HCT116 (cell line): ENCODE results near the gene XNDC1N. TPM values are rescaled to one million over a fixed set of nuclear protein-coding genes. Genes with fewer than 3 reads are reported as not detected.

ENCODE experiments used
- ATAC-seq: fragments of 200-7000 bp; cut with Tn5 transposase; 2 replicates; pipeline ENCODE4 v1.9.1; 2020; ENCODE audit warnings: mild to moderate bottlenecking, moderate library complexity
- BruUV-seq: library from RNA; stranded (reverse); fragments of 400-500 nt; replicated peaks from 2 replicates; lab custom pipeline; 2021; lab: Mats Ljungman, UMichigan
- CTCF ChIA-PET: fragments of 300-600 bp; sonication (Branson Sonifier 250); formaldehyde crosslinking; loops from one replicate; lab custom pipeline; 2021; ENCODE audit warnings: antibody characterized with exemption; lab: Charles Lee
- POLR2A ChIA-PET: fragments of 300-600, 350-600 bp; sonication (Branson Sonifier 250); formaldehyde crosslinking; loops from one replicate; lab custom pipeline; 2021; ENCODE audit warnings: antibody characterized with exemption; lab: Charles Lee
- RAD21 ChIA-PET, 2 experiments: fragments of 300-600 bp; sonication (Branson Sonifier 250); formaldehyde crosslinking; loops; one replicate each; lab custom pipeline; 2023; ENCODE audit warnings: low total read pairs in 2 of 2; ENCODE audit not compliant: uncharacterized antibody in 2 of 2, unreplicated experiment in 2 of 2, low non-redundant PET in 1 of 2; lab: Charles Lee
- DNase-seq: peaks from one replicate; pipeline ENCODE4 v3.0.0-alpha.2; 2010; ENCODE audit warnings: low read depth, low spot score
- H2AFZ ChIP-seq: fragments of 200-600 bp; shearing (Covaris generic), sonication (generic); 2 replicates; pipeline ENCODE4 v1.6.1; 2017; ENCODE audit warnings: low read depth, mixed run types, mixed read lengths, antibody characterized with exemption, low read length; ENCODE audit not compliant: poor library complexity, severe bottlenecking
- H3K27ac ChIP-seq: 2 replicates; pipeline ENCODE4 v1.5.1; 2012; ENCODE audit warnings: low read depth, low read length
- H3K27me3 ChIP-seq: fragments of 200-600 bp; sonication (generic); 2 replicates; pipeline ENCODE4 v1.6.1; 2016; ENCODE audit warnings: mixed run types, low read length, mixed read lengths; ENCODE audit not compliant: insufficient read depth
- H3K36me3 ChIP-seq, 2 experiments: fragments of 200-500 bp in 1 of 2; fragments of 200-600 bp in 1 of 2; sonication (Bioruptor generic) in 1 of 2; sonication (generic) in 1 of 2; 2 replicates each; pipeline versions ENCODE4 v1.5.1 to v1.6.1; 2014 to 2016; ENCODE audit warnings: low read length in 2 of 2, inconsistent platforms in 1 of 2, mixed read lengths in 1 of 2, mixed run types in 1 of 2; ENCODE audit not compliant: insufficient read depth in 2 of 2, control insufficient read depth in 1 of 2
- H3K4me1 ChIP-seq, 2 experiments: fragments of 200-600 bp in 1 of 2; sonication (generic) in 1 of 2; 2 replicates each; pipeline versions ENCODE4 v1.5.1 to v1.6.1; 2012 to 2017; ENCODE audit warnings: low read length in 2 of 2, inconsistent platforms in 1 of 2, mild to moderate bottlenecking in 1 of 2, mixed read lengths in 1 of 2, mixed run types in 1 of 2, moderate library complexity in 1 of 2; ENCODE audit not compliant: insufficient read depth in 2 of 2, control insufficient read depth in 1 of 2
- H3K4me2 ChIP-seq: fragments of 200-600 bp; sonication (generic); 2 replicates; pipeline ENCODE4 v1.6.1; 2017; ENCODE audit warnings: mixed run types, low read length, mixed read lengths
- H3K4me3 ChIP-seq, 2 experiments: fragments of 200-600 bp in 1 of 2; sonication (generic) in 1 of 2; replicated peaks in 1 of 2; 2 replicates each; pipeline ENCODE4 v1.5.1; 2011 to 2016; ENCODE audit warnings: low read length in 2 of 2, control low read depth in 1 of 2, low read depth in 1 of 2, mild to moderate bottlenecking in 1 of 2, mixed read lengths in 1 of 2, mixed run types in 1 of 2
- H3K79me2 ChIP-seq: fragments of 200-600 bp; sonication (generic); 2 replicates; pipeline ENCODE4 v1.6.1; 2017; ENCODE audit warnings: mild to moderate bottlenecking, mixed run types, low read length, moderate library complexity, mixed read lengths; ENCODE audit not compliant: insufficient read depth
- H3K9ac ChIP-seq: fragments of 200-600 bp; sonication (generic); 2 replicates; pipeline ENCODE4 v1.6.1; 2016; ENCODE audit warnings: low read length, mixed read lengths
- H3K9me2 ChIP-seq: fragments of 200-600 bp; sonication (generic), shearing (Covaris generic); 2 replicates; pipeline ENCODE4 v1.6.1; 2017; ENCODE audit warnings: mixed run types, mild to moderate bottlenecking, moderate library complexity; ENCODE audit not compliant: insufficient read depth
- H3K9me3 ChIP-seq, 2 experiments: fragments of 200-500 bp in 1 of 2; fragments of 200-600 bp in 1 of 2; sonication (Bioruptor generic) in 1 of 2; sonication (generic) in 1 of 2; 2 replicates each; pipeline ENCODE4 v1.6.1; 2014 to 2017; ENCODE audit warnings: low read length in 2 of 2, mixed read lengths in 2 of 2, inconsistent platforms in 1 of 2, low read depth in 1 of 2, mild to moderate bottlenecking in 1 of 2, mixed run types in 1 of 2, moderate library complexity in 1 of 2; ENCODE audit not compliant: control insufficient read depth in 1 of 2, insufficient read depth in 1 of 2
- H4K20me1 ChIP-seq: fragments of 200-600 bp; sonication (generic), shearing (Covaris generic); 2 replicates; pipeline ENCODE4 v1.6.1; 2017; ENCODE audit warnings: mixed run types, mild to moderate bottlenecking, moderate library complexity; ENCODE audit not compliant: insufficient read depth
- CEBPB ChIP-seq: IDR thresholded peaks from 2 replicates; pipeline ENCODE4 v1.6.1; 2012; ENCODE audit warnings: low read depth
- EGR1 ChIP-seq: IDR thresholded peaks from 2 replicates; pipeline ENCODE4 v1.6.1; 2012; ENCODE audit warnings: low read depth
- ELF1 ChIP-seq: IDR thresholded peaks from 2 replicates; pipeline ENCODE4 v1.6.1; 2012; ENCODE audit warnings: low read depth, borderline replicate concordance
- EZH2 ChIP-seq: fragments of 200-600 bp; sonication (generic); IDR thresholded peaks from 2 replicates; pipeline ENCODE4 v1.6.1; 2017; ENCODE audit warnings: antibody characterized with exemption, mixed run types
- JUND ChIP-seq: IDR thresholded peaks from 2 replicates; pipeline ENCODE4 v1.6.1; 2012
- POLR2A ChIP-seq: IDR thresholded peaks from 2 replicates; pipeline ENCODE4 v1.7.0; 2011; ENCODE audit warnings: borderline replicate concordance; ENCODE audit not compliant: insufficient read depth, insufficient read length; ENCODE audit errors: extremely low read depth
- RAD21 ChIP-seq: IDR thresholded peaks from 2 replicates; pipeline ENCODE4 v1.6.1; 2012; ENCODE audit warnings: low read depth, mild to moderate bottlenecking
- SIN3A ChIP-seq: IDR thresholded peaks from 2 replicates; pipeline ENCODE4 v1.6.1; 2012; ENCODE audit warnings: low read depth
- SRF ChIP-seq: IDR thresholded peaks from 2 replicates; pipeline ENCODE4 v1.6.1; 2012; ENCODE audit warnings: low read depth
- TCF7L2 ChIP-seq: IDR thresholded peaks from 2 replicates; pipeline ENCODE4 v1.7.0; 2011; ENCODE audit warnings: borderline replicate concordance, inconsistent platforms; ENCODE audit not compliant: insufficient read depth, insufficient read length; ENCODE audit errors: extremely low read depth
- YY1 ChIP-seq: IDR thresholded peaks from 2 replicates; pipeline ENCODE4 v1.6.1; 2011; ENCODE audit warnings: low read length, low read depth, moderate library complexity, mild to moderate bottlenecking; ENCODE audit not compliant: insufficient replicate concordance; ENCODE audit errors: extremely low read depth
- ZNF274 ChIP-seq: fragments of 200-500 bp; sonication (Bioruptor generic); IDR thresholded peaks from 2 replicates; pipeline ENCODE4 v1.6.1; 2014; ENCODE audit warnings: mild to moderate bottlenecking, low read depth, low read length, inconsistent platforms
- intact Hi-C: fragments of 100-400 bp; cut with micrococcal nuclease; formaldehyde crosslinking; loops from 2 replicates; pipeline ENCODE4 v1.10.0; 2022
- total RNA-seq: library from RNA; stranded (reverse); gene quantifications from one replicate; pipeline ENCODE4 v1.2.1, GENCODE V29; 2021; ENCODE audit not compliant: unreplicated experiment
- TF ChIP-seq, protein P1 (sequence below): IDR thresholded peaks from 2 replicates; pipeline ENCODE4 v1.6.1; 2012
- TF ChIP-seq, protein P2 (sequence below): IDR thresholded peaks from 2 replicates; pipeline ENCODE4 v1.6.1; 2012
- TF ChIP-seq, protein P3 (sequence below), 3 experiments: fragments of 200-600 bp in 1 of 3; sonication (generic) in 1 of 3; IDR thresholded peaks in 2 of 3; conservative IDR thresholded peaks in 1 of 3; 2 replicates each; pipeline ENCODE4 v1.5.1; 2012 to 2017; ENCODE audit warnings: low read depth in 2 of 3, low read length in 2 of 3, antibody characterized with exemption in 1 of 3, borderline replicate concordance in 1 of 3, control low read depth in 1 of 3, mild to moderate bottlenecking in 1 of 3, mixed read lengths in 1 of 3, mixed run types in 1 of 3, moderate library complexity in 1 of 3; ENCODE audit not compliant: insufficient read depth in 1 of 3
- TF ChIP-seq, protein P4 (sequence below): IDR thresholded peaks from 2 replicates; pipeline ENCODE4 v1.6.1; 2011; ENCODE audit warnings: mild to moderate bottlenecking, low read length, moderate library complexity; ENCODE audit not compliant: insufficient replicate concordance; ENCODE audit errors: extremely low read depth

The XNDC1N gene
- total RNA-seq, 1 experiment from 2014 or later, result 7.5 TPM

DNA sequence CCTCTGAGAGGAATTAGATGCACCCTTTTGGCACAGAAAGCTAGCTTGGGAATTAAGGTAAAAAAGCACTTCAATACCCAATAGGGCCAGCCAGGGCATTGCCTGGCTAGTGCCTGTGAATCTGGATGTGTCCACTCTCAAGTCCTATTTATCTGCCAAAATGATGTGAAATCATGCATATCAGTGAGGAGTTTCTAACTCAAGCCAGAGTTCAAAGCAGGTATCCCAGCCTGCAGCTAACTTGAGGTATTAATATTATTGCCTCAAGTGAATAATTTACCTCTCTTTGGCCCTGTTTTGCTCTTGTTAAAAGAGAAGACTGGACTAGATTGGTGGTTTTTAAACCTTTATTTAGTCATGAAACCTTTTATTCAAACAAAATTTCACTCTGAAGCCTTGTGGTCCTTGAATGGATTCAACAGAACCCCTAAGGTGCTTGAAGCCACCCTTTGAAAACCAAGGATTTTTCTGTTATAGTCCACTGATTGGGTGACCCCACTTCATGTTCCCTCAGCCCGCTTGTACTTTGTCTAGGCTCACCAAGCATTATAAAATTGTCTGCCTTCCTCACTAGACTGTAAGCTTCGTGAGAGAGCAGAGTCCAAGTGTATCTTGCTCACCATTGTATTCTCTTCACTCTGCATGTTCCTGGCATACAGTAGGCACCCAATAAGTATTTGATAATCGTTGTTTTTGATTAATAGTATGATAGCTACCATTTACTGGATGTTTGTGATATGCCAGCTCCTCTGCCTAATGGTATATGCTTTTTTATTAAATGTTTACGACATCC lies 4.9 kb upstream of the XNDC1N start:
- Histone ChIP-seq H3K9me2 (no peaks in the 10 kb centered on the region), H3K4me3 (no peak overlapping the region), H3K36me3 (no peaks in the 10 kb centered on the region; a peak in 1 of 4 replicates), H3K9ac (no peak overlapping the region)
- intact Hi-C loops, result no loop called here
- TF ChIP-seq YY1, result no peak
- no peak for TF ChIP-seq ELF1
- TF ChIP-seq, all 23 proteins: peak for 0
- H3K27me3 ChIP-seq, result no peaks in the 10 kb centered on the region
- H4K20me1 ChIP-seq, result no peaks in the 10 kb centered on the region
- POLR2A ChIA-PET, result no interaction called here
- RAD21 ChIA-PET, result no interaction called here
- ATAC-seq (no peak), DNase-seq (no peak)
- peaks cover 4 to 29% of the 10 kb centered on the region in 2 experiments for H3K4me1 ChIP-seq
- peaks cover 92% of the 10 kb centered on the region for H3K79me2 ChIP-seq
- CTCF ChIA-PET, result no interaction called here
- no peaks in the 10 kb centered on the region for H3K9me3 ChIP-seq
- no peak overlapping the region for H3K4me2 ChIP-seq
- no peak overlapping the region for H2AFZ ChIP-seq
- no TSS peak for BruUV-seq
- H3K27ac ChIP-seq, result no peak overlapping the region

DNA sequence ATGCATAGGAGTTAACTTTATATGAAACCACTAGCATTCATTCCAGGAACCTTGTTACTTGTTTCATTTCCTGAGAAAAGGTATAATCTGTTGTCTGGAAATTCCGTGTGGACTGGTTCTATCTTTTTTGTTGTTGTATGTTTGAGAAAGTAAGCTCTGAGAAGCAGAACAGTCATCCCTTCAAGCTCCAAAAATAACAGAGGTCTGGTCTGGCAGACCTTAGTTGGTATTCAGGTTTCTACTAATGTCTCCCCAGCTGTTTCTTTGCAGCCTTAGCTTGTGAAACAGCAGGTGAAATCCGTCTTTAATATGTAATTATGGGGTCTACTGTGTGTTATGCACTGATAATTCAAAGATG lies 2.8 kb upstream of the XNDC1N start:
- H3K9ac ChIP-seq, result no peak overlapping the region
- H3K79me2 ChIP-seq, result peaks cover 85% of the 10 kb centered on the region
- H3K9me3 ChIP-seq, result no peaks in the 10 kb centered on the region
- peaks cover 4 to 23% of the 10 kb centered on the region in 2 experiments for H3K4me1 ChIP-seq
- TF ChIP-seq JUND (no peak), CEBPB (no peak), RAD21 (no peak), POLR2A (no peak), EGR1 (no peak), SRF (no peak), SIN3A (no peak), ZNF274 (no peak), TCF7L2 (no peak), YY1 (no peak), EZH2 (no peak)
- TF ChIP-seq, protein P1, sequence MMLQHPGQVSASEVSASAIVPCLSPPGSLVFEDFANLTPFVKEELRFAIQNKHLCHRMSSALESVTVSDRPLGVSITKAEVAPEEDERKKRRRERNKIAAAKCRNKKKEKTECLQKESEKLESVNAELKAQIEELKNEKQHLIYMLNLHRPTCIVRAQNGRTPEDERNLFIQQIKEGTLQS, result no peak
- TF ChIP-seq, protein P2, sequence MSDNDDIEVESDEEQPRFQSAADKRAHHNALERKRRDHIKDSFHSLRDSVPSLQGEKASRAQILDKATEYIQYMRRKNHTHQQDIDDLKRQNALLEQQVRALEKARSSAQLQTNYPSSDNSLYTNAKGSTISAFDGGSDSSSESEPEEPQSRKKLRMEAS, result no peak
- TF ChIP-seq, protein P3, sequence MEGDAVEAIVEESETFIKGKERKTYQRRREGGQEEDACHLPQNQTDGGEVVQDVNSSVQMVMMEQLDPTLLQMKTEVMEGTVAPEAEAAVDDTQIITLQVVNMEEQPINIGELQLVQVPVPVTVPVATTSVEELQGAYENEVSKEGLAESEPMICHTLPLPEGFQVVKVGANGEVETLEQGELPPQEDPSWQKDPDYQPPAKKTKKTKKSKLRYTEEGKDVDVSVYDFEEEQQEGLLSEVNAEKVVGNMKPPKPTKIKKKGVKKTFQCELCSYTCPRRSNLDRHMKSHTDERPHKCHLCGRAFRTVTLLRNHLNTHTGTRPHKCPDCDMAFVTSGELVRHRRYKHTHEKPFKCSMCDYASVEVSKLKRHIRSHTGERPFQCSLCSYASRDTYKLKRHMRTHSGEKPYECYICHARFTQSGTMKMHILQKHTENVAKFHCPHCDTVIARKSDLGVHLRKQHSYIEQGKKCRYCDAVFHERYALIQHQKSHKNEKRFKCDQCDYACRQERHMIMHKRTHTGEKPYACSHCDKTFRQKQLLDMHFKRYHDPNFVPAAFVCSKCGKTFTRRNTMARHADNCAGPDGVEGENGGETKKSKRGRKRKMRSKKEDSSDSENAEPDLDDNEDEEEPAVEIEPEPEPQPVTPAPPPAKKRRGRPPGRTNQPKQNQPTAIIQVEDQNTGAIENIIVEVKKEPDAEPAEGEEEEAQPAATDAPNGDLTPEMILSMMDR (IDR thresholded peaks at IDR 0.05 in 2 of 3, conservative IDR thresholded peaks at IDR 0.05 in 1 of 3; ENCODE audit: borderline replicate concordance in 1 of 3, insufficient read depth in 1 of 3, low read depth in 2 of 3, low read length in 2 of 3), result no peak
- TF ChIP-seq, protein P4, sequence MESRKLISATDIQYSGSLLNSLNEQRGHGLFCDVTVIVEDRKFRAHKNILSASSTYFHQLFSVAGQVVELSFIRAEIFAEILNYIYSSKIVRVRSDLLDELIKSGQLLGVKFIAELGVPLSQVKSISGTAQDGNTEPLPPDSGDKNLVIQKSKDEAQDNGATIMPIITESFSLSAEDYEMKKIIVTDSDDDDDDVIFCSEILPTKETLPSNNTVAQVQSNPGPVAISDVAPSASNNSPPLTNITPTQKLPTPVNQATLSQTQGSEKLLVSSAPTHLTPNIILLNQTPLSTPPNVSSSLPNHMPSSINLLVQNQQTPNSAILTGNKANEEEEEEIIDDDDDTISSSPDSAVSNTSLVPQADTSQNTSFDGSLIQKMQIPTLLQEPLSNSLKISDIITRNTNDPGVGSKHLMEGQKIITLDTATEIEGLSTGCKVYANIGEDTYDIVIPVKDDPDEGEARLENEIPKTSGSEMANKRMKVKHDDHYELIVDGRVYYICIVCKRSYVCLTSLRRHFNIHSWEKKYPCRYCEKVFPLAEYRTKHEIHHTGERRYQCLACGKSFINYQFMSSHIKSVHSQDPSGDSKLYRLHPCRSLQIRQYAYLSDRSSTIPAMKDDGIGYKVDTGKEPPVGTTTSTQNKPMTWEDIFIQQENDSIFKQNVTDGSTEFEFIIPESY, result no peak
- H4K20me1 ChIP-seq, result no peaks in the 10 kb centered on the region
- H3K36me3 ChIP-seq, result no peaks in the 10 kb centered on the region
- no peak overlapping the region for H3K4me3 ChIP-seq
- H3K4me2 ChIP-seq, result no peak overlapping the region
- no peaks in the 10 kb centered on the region for H3K9me2 ChIP-seq
- no peaks in the 10 kb centered on the region for H3K27me3 ChIP-seq
- intact Hi-C loops, result no loop called here
- H2AFZ ChIP-seq, result no peak overlapping the region
- BruUV-seq, result no TSS peak
- ChIA-PET POLR2A (no interaction called here), RAD21 (no interaction called here), CTCF (no interaction called here)
- ATAC-seq (no peak), DNase-seq (no peak)
- no peak overlapping the region for H3K27ac ChIP-seq
